HG03135 (cell line): ENCODE data around the gene DUSP2.

Experiments used
- ATAC-seq: cut with Tn5 transposase; IDR thresholded peaks from one replicate; pipeline ENCODE4 v1.9.1; 2021; ENCODE audit warnings: mild to moderate bottlenecking, moderate library complexity; ENCODE audit not compliant: unreplicated experiment

The DUSP2 gene, protein sequence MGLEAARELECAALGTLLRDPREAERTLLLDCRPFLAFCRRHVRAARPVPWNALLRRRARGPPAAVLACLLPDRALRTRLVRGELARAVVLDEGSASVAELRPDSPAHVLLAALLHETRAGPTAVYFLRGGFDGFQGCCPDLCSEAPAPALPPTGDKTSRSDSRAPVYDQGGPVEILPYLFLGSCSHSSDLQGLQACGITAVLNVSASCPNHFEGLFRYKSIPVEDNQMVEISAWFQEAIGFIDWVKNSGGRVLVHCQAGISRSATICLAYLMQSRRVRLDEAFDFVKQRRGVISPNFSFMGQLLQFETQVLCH

GRCh38 chr2:96145036-96145847 is at the start of gene DUSP2:
Gene DUSP2 (minus strand): TSS chr2:96145440. CDS start chr2:96145354, 86 bp downstream.
- peak; percentile 46 for ATAC-seq

GRCh38 chr2:96191937-96192670 is 46.9 kb upstream of the DUSP2 start:
- ATAC-seq, result no peak

- no peak for ATAC-seq
These were observed 43.7 kb upstream of the DUSP2 start for GRCh38 chr2:96188821-96189526.

DNA sequence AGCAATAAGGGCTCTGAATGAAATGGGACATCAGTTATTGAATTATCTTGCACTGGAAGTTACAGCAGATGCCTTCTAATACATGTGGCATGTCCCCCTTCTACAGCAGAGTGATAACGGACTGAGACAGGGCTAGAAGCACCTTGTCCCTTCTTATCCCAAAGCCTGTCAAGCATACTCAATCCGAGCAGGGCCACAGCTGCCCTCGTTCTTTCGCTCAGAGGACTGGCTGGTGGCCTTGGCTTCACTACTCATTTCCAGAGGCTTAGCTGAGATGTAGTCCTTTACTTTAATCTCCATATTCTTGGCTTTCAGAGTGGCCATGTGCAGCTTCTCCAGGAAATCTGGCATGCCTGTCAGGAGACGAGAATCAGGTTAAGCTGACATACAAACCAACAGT is 41.3 kb upstream of the DUSP2 start:
- no peak for ATAC-seq

DNA sequence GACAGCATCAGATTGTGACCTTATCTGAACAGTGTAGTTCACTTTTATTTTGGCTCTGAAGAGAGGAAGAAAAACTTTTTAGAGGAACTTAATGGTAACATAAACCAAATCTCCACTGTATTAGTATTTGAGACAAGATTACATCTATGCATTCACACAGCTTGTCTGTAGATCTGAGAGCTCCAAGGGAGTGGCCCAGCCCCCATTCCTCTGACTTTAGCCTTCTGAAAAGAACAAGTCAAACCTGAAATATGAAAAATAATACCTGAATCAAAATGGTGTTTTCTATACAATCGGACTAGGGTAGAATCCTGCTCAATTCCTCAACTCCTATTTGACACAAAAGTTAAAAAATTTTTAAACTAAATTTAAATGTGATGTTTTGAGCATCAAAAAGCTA is 40.3 kb upstream of the DUSP2 start:
- ATAC-seq, result no peak

- ATAC-seq, result no peak
These were observed 39.7 kb upstream of the DUSP2 start for GRCh38 chr2:96184989-96185388.

GRCh38 chr2:96184188-96184587 is 38.9 kb upstream of the DUSP2 start:
- ATAC-seq, result no peak

DNA sequence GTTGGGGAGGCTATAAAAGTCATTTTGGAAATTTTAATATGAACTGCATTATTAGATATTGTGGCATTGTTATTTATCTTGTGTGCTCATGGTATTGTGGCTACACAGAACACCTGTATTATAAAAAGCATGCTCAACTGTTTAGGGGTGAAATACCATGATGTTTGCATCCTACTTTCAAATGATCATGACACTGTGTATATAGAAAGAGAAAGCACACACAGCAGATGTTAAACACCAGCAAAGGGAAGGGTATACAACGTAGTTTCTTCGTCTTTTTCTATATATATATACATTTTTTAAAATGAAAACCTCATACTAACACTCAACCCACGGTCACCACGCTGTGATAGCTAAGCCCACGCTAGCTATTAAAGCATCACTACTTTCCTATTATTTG is 36.3 kb upstream of the DUSP2 start:
- no peak for ATAC-seq

- no peak for ATAC-seq
These were observed 35.3 kb upstream of the DUSP2 start for GRCh38 chr2:96180521-96180920.

DNA sequence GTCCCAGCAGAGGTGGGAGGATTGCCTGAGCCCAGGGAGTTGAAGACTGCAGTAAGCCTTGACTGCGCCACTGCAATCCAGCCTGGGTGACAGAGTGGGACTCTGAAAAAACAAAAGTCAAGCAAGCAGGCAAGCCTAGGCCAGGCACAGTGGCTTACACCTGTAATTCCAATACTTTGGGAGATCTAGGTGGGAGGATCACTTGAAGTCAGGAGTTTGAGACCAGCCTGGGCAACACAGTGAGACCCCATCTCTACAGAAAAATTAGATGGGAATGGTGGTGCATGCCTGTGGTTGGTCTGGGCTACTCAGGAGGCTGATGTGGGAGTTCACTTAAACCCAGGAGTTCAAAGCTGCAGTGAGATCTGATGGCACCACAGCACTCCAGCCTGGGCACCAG is 34.8 kb upstream of the DUSP2 start:
- no peak for ATAC-seq

- no peak for ATAC-seq
These were observed 31.4 kb upstream of the DUSP2 start for GRCh38 chr2:96176661-96177060.

DNA sequence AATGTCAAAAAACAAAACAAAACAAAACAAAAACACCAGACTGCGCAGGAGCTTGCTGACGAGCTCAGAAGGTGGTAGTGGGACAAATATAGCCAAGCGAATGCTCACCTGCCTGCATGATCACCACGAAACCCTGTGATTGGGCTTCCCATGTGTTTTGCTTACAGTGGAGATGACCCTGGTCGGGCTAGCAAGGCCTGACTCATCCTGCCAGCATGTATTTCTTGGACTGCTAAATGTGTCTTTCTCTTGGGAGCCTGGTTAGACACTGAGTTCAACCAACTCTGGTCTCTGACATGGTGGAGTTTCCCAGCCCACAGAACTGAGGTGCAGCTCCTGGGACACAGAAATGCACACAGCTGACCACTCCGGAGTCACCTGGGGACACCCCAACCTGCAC is 30.7 kb upstream of the DUSP2 start:
- ATAC-seq, result no peak

GRCh38 chr2:96174251-96175144 is 29.3 kb upstream of the DUSP2 start:
- ATAC-seq, result no peak

DNA sequence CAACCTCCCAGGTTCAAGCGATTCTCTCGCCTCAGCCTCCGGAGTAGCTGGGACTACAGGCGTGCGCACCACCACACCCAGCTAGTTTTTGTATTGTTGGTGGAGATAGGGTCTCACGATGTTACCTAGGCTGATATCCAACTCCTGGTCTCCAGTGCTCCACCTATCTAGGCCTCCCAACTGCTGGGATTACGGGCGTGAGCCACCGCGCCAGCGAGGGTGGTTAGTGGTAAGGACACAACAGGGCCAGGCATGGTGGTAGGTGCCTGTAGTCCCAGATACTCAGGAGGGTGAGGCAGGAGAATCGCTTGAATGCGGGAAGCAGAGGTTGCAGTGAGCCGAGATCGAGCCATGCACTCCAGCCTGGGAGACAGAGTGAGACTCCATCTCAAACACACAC is 26.6 kb upstream of the DUSP2 start:
- ATAC-seq, result no peak

- ATAC-seq, result no peak
These were observed 25.4 kb upstream of the DUSP2 start for GRCh38 chr2:96170626-96171025.

DNA sequence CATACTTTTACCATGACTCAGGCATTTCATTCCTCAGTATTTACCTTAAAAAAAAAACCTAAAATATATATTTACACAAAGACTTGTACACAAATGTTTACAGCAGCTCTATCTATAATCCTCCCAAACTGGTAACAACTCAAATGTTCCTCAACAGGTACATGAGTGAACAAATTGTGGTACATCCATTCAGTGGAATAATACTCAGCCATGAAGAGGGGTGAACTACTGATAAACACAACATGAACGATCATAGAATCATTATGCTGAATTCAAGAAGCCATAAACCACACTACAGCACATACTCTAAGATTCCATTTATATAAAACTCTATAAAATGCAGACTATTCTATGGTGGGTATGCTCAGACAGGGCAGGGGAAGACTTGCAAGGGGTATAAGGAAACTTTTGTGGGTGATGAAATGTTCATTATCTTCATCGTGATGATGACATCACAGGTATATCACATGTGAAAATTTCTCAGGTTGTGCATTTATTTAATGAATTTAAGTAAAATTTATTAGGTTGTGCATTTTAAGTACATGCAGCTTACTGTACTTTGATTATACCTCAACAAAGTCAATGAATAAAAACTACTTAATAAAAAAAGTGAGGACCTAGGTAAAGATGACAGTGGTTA is 24.7 kb upstream of the DUSP2 start:
- no peak for ATAC-seq

GRCh38 chr2:96167407-96168013 is 22.3 kb upstream of the DUSP2 start:
- ATAC-seq, result no peak

DNA sequence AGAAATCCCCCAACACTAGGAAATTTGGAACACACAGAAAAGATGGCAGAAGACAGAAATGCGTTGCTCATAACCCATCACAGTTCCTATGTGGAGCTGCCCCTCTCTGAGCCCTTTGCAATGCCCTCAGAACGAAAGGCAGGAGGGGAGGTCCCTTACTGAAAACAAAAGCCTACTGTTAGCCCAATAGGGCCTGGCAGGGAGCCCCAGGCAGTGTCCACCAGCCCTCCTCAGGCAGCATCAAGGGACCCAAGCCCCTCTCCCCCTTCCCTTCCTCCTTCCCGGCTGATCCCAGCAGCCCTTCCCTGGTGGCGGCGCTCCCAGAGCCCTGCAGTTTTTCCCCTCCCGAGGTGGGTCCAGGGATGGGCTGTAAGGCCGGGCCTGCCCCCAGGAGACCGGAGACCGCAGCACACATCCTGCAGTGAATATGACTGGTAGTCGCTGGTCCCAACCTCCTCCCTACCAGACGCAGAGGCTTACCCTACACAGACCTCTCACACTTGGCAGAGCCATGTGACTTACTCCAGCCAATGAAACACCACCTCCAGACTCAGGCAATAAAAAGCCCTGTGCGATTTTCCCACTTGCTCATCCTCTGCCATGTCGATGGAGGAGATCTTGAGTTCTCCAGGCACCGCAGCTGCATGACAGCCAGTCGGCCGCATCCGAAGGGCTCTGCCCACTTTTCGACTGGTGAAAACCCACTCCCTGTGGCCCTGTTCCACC is 19.4 kb upstream of the DUSP2 start:
- peak; percentile 50 for ATAC-seq
